Endothelial cell of umbilical vein (primary cell): Measurements from ENCODE around the gene DHX35. TPM values are rescaled to one million over a fixed set of nuclear protein-coding genes. Genes with fewer than 3 reads are reported as not detected.

Experiments
- BruUV-seq: library from RNA; stranded (reverse); fragments of 400-500 nt; replicated peaks from 2 replicates; lab custom pipeline; 2021; lab: Mats Ljungman, UMichigan
- CTCF ChIA-PET: fragments of 300-600, 350-600 bp; sonication (Branson Sonifier 250); formaldehyde crosslinking; loops from one replicate; lab custom pipeline; 2021; ENCODE audit warnings: antibody characterized with exemption, inconsistent platforms; lab: Charles Lee
- POLR2A ChIA-PET: fragments of 300-600, 350-600 bp; sonication (Branson Sonifier 250); formaldehyde crosslinking; loops from one replicate; lab custom pipeline; 2021; ENCODE audit warnings: antibody characterized with exemption, inconsistent platforms; lab: Charles Lee
- DNase-seq: peaks from one replicate; pipeline ENCODE4 v3.0.0-alpha.2; 2011; ENCODE audit warnings: low read depth, low spot score
- FAIRE-seq: peaks from 2 replicates; lab custom pipeline; 2011; peaks lifted over from hg19 to GRCh38; lab: Jason Lieb, UNC
- H2AFZ ChIP-seq: 2 replicates; pipeline ENCODE4 v1.6.0; 2012; ENCODE audit warnings: low read depth, low read length, control low read depth, inconsistent platforms
- H3K27ac ChIP-seq: 2 replicates; pipeline ENCODE4 v1.5.1; 2011; ENCODE audit warnings: low read depth, mild to moderate bottlenecking, control low read depth, low read length, moderate library complexity; ENCODE audit not compliant: insufficient read depth
- H3K27me3 ChIP-seq, 2 experiments: 2 replicates each; pipeline versions ENCODE4 v1.6.0 to v1.6.1; 2011; ENCODE audit warnings: low read length in 2 of 2, mixed read lengths in 1 of 2; ENCODE audit not compliant: control insufficient read depth in 2 of 2, insufficient read depth in 2 of 2
- H3K36me3 ChIP-seq, 2 experiments: 2 replicates in 1 of 2; 3 replicates in 1 of 2; pipeline ENCODE4 v1.5.1; 2011; ENCODE audit warnings: low read length in 2 of 2, mild to moderate bottlenecking in 1 of 2, moderate library complexity in 1 of 2; ENCODE audit not compliant: control insufficient read depth in 2 of 2, insufficient read depth in 2 of 2; ENCODE audit errors: extremely low read depth in 1 of 2
- H3K4me1 ChIP-seq: 3 replicates; pipeline ENCODE4 v1.5.1; 2011; ENCODE audit warnings: mild to moderate bottlenecking, low read length; ENCODE audit not compliant: control insufficient read depth, insufficient read depth; ENCODE audit errors: extremely low read depth
- H3K4me2 ChIP-seq: 2 replicates; pipeline ENCODE4 v1.6.1; 2011; ENCODE audit warnings: low read length, control low read depth, mixed read lengths; ENCODE audit not compliant: insufficient read depth
- H3K4me3 ChIP-seq, 3 experiments: fragments of 200-600 bp in 1 of 3; sonication (generic), shearing (Covaris generic) in 1 of 3; replicated peaks in 1 of 3; 2 replicates each; pipeline ENCODE4 v1.5.1; 2011 to 2016; ENCODE audit warnings: control low read depth in 3 of 3, low read length in 3 of 3, mild to moderate bottlenecking in 2 of 3, inconsistent platforms in 1 of 3, low read depth in 1 of 3, moderate library complexity in 1 of 3; ENCODE audit not compliant: insufficient read depth in 1 of 3
- H3K79me2 ChIP-seq: 2 replicates; pipeline ENCODE4 v1.6.0; 2012; ENCODE audit warnings: low read length, inconsistent platforms; ENCODE audit not compliant: control insufficient read depth, insufficient read depth
- H3K9ac ChIP-seq: replicated peaks from 2 replicates; pipeline ENCODE3; 2011; ENCODE audit warnings: low read length, control low read depth; ENCODE audit not compliant: insufficient read depth; ENCODE audit errors: extremely low read depth
- H3K9me1 ChIP-seq: replicated peaks from 3 replicates; pipeline ENCODE4 v1.6.0; 2011; ENCODE audit warnings: mild to moderate bottlenecking, low read length; ENCODE audit not compliant: control insufficient read depth, insufficient read depth; ENCODE audit errors: extremely low read depth
- H3K9me3 ChIP-seq: replicated peaks from 2 replicates; pipeline ENCODE4 v1.5.1; 2012; ENCODE audit warnings: low read length, inconsistent platforms; ENCODE audit not compliant: control insufficient read depth, insufficient read depth
- H4K20me1 ChIP-seq: replicated peaks from 2 replicates; pipeline ENCODE3; 2011; ENCODE audit warnings: mild to moderate bottlenecking, low read length; ENCODE audit not compliant: control insufficient read depth, insufficient read depth; ENCODE audit errors: extremely low read depth
- EZH2 ChIP-seq: IDR thresholded peaks from 2 replicates; pipeline ENCODE4 v1.6.1; 2012; ENCODE audit warnings: borderline replicate concordance, low read depth, mild to moderate bottlenecking, moderate library complexity, low read length, inconsistent platforms; ENCODE audit not compliant: severe bottlenecking
- FOS ChIP-seq: IDR thresholded peaks from 2 replicates; pipeline ENCODE4 v1.6.1; 2011; ENCODE audit warnings: mild to moderate bottlenecking, low read length, moderate library complexity, borderline replicate concordance; ENCODE audit not compliant: insufficient read depth
- GATA2 ChIP-seq: IDR thresholded peaks from 2 replicates; pipeline ENCODE4 v1.7.0; 2011; ENCODE audit warnings: low read depth, mild to moderate bottlenecking, moderate library complexity, mixed read lengths, low read length; ENCODE audit not compliant: insufficient read length, insufficient read depth
- JUN ChIP-seq: IDR thresholded peaks from 2 replicates; pipeline ENCODE4 v1.6.1; 2011; ENCODE audit warnings: borderline replicate concordance, low read depth; ENCODE audit not compliant: insufficient read length, insufficient read depth
- MAX ChIP-seq: IDR thresholded peaks from 2 replicates; pipeline ENCODE4 v1.6.1; 2011; ENCODE audit not compliant: insufficient read depth, insufficient read length
- MYC ChIP-seq: IDR thresholded peaks from one replicate; pipeline ENCODE4 v1.6.1; 2011; ENCODE audit warnings: mild to moderate bottlenecking, low read depth, low read length
- POLR2A ChIP-seq: IDR thresholded peaks from 2 replicates; pipeline ENCODE4 v1.6.1; 2012; ENCODE audit warnings: low read depth, mild to moderate bottlenecking, control low read depth, low read length
- POLR2AphosphoS5 ChIP-seq: IDR thresholded peaks from 2 replicates; pipeline ENCODE4 v1.6.1; 2012; ENCODE audit warnings: low read depth, mild to moderate bottlenecking, control low read depth, low read length, moderate library complexity; ENCODE audit not compliant: insufficient read depth
- dilution Hi-C: fragments of 300-500 bp; cut with MboI; formaldehyde crosslinking; loops from one replicate; pipeline ENCODE4 v1.15.0; 2019; ENCODE audit warnings: low sequenced_read_pairs; ENCODE audit not compliant: extremely low pct_ligation_motif_present
- intact Hi-C: fragments of 100-400 bp; cut with micrococcal nuclease; formaldehyde crosslinking; loops from one replicate; pipeline ENCODE4 v1.10.0; 2022
- polyA plus RNA-seq, 4 experiments: library from polyadenylated mRNA; depleted of rRNA in 3 of 4; stranded (reverse) in 3 of 4; unstranded in 1 of 4; fragments of >200 nt; gene quantifications; 2 replicates each; pipeline versions ENCODE4 v1.2.1 to v1.2.3, GENCODE V29; 2011 to 2012; ENCODE audit warnings: missing spikeins in 1 of 4
- total RNA-seq: library from RNA; stranded (reverse); gene quantifications from 2 replicates; pipeline ENCODE4 v1.2.3, GENCODE V29; 2021
- TF ChIP-seq, protein P1 (sequence below), 2 donors: IDR thresholded peaks; 1 replicate in 1 of 2; 2 replicates in 1 of 2; pipeline ENCODE4 v1.5.1; 2011; ENCODE audit warnings: low read length in 2 of 2, mild to moderate bottlenecking in 2 of 2, moderate library complexity in 2 of 2, control low read depth in 1 of 2, inconsistent platforms in 1 of 2, low read depth in 1 of 2; ENCODE audit not compliant: insufficient read depth in 1 of 2; ENCODE audit errors: extremely low read depth in 1 of 2

DHX35 gene
- total and polyA plus RNA-seq, 2 donors (not counting 3 experiments of a cell fraction or from before 2014, with no cell fraction given) = 10.0 to 13.0 TPM

GRCh38 chr20:38963745-38964144, 1.6 kb downstream of the DHX35 start:
- Histone ChIP-seq H3K9me3 (no peaks in the 10 kb centered on the region), H2AFZ (no peak overlapping the region), H3K9ac (no peak overlapping the region), H3K4me2 (no peak overlapping the region), H3K9me1 (no peaks in the 10 kb centered on the region), H3K27me3 (no peaks in the 10 kb centered on the region), H3K4me1 (peaks cover 19% of the 10 kb centered on the region), H4K20me1 (no peaks in the 10 kb centered on the region), H3K36me3 (no peaks in the 10 kb centered on the region), H3K27ac (no peak overlapping the region), H3K79me2 (peaks cover 34% of the 10 kb centered on the region), H3K4me3 (no peak overlapping the region)
- dilution Hi-C loops = no loop called here
- FAIRE-seq (no peak), DNase-seq (no peak)
- intact Hi-C loops = no loop called here
- ChIA-PET CTCF (interaction anchor here (0.6 to 2.2 kb wide), 3 partner anchors 25 to 37 kb away, joined by 3 to 28 read pairs (median 4); partner anchors contain the start of gene FAM83D), POLR2A (no interaction called here)
- BruUV-seq = no TSS peak
- TF ChIP-seq JUN = no peak
- TF ChIP-seq GATA2 = no peak
- no peak for TF ChIP-seq EZH2

DNA sequence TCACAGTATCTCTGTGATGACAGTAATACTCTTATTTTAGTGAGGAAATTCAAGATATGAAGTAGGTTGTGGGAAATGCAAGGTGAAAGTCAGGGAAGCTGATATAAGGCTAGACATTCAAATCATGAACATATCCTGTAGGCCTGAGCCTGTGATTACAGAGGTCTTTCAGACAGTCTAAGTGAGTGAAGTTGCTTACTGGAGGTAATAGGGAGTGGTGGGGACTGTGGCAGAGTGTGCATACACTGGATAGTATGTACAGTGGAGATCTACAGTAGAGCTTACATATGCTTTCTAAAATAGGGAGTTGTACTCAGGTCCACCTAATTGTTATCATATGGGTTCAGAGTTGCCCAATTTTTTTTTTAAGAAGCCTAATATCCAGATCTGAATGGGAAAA, 3.1 kb downstream of the DHX35 start:
- no peak overlapping the region for H2AFZ ChIP-seq
- dilution Hi-C loops (no loop called here), intact Hi-C loops (no loop called here)
- ChIA-PET POLR2A (no interaction called here), CTCF (no interaction called here)
- no peak overlapping the region for H3K4me3 ChIP-seq
- H4K20me1 ChIP-seq = no peaks in the 10 kb centered on the region
- peaks cover 0 to 2% of the 10 kb centered on the region in 2 experiments for H3K36me3 ChIP-seq
- H3K9me3 ChIP-seq = no peaks in the 10 kb centered on the region
- H3K27me3 ChIP-seq = no peaks in the 10 kb centered on the region
- BruUV-seq = no TSS peak
- FAIRE-seq = no peak
- no peak overlapping the region for H3K27ac ChIP-seq
- DNase-seq = no peak
- peaks cover 34% of the 10 kb centered on the region for H3K79me2 ChIP-seq
- no peak overlapping the region for H3K4me2 ChIP-seq
- H3K9me1 ChIP-seq = no peaks in the 10 kb centered on the region
- H3K9ac ChIP-seq = no peak overlapping the region
- TF ChIP-seq MYC = no peak
- TF ChIP-seq, protein P1, sequence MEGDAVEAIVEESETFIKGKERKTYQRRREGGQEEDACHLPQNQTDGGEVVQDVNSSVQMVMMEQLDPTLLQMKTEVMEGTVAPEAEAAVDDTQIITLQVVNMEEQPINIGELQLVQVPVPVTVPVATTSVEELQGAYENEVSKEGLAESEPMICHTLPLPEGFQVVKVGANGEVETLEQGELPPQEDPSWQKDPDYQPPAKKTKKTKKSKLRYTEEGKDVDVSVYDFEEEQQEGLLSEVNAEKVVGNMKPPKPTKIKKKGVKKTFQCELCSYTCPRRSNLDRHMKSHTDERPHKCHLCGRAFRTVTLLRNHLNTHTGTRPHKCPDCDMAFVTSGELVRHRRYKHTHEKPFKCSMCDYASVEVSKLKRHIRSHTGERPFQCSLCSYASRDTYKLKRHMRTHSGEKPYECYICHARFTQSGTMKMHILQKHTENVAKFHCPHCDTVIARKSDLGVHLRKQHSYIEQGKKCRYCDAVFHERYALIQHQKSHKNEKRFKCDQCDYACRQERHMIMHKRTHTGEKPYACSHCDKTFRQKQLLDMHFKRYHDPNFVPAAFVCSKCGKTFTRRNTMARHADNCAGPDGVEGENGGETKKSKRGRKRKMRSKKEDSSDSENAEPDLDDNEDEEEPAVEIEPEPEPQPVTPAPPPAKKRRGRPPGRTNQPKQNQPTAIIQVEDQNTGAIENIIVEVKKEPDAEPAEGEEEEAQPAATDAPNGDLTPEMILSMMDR (IDR thresholded peaks at IDR 0.05; ENCODE audit: extremely low read depth in 1 of 2, insufficient read depth in 1 of 2, low read depth in 1 of 2, low read length in 2 of 2) = no peak
- no peak for TF ChIP-seq POLR2A
- no peak for TF ChIP-seq JUN
- no peak for TF ChIP-seq FOS
- no peak for TF ChIP-seq GATA2
- no peak for TF ChIP-seq MAX
- TF ChIP-seq EZH2 = no peak
- no peak for TF ChIP-seq POLR2AphosphoS5
- H3K4me1 ChIP-seq = peaks cover 15% of the 10 kb centered on the region
